Muscle of leg (tissue), 11 donors: ENCODE measurements around the gene WWOX. TPM values are rescaled to one million over a fixed set of nuclear protein-coding genes. Genes with fewer than 3 reads are reported as not detected.

Experiments
- DNase-seq: peaks from one replicate; pipeline ENCODE4 v3.0.0; 2013
- H3K27ac ChIP-seq: one replicate; pipeline ENCODE4 v1.5.1; 2013; ENCODE audit warnings: mild to moderate bottlenecking, low read length, control low read depth
- H3K27me3 ChIP-seq: one replicate; pipeline ENCODE4 v1.6.1; 2013; ENCODE audit warnings: low read length; ENCODE audit not compliant: control insufficient read depth, insufficient read depth
- H3K36me3 ChIP-seq: one replicate; pipeline ENCODE4 v1.6.1; 2013; ENCODE audit warnings: low read length; ENCODE audit not compliant: control insufficient read depth, insufficient read depth
- H3K4me1 ChIP-seq: one replicate; pipeline ENCODE4 v1.6.1; 2013; ENCODE audit warnings: low read length; ENCODE audit not compliant: control insufficient read depth, insufficient read depth
- H3K4me3 ChIP-seq: one replicate; pipeline ENCODE4 v1.5.1; 2013; ENCODE audit warnings: low read length, control low read depth
- H3K9me3 ChIP-seq: replicated peaks from 2 replicates; pipeline ENCODE4 v1.6.1; 2013; ENCODE audit warnings: low read depth, low read length; ENCODE audit not compliant: control insufficient read depth
- WGBS: methylation state at CpG from one replicate; pipeline ENCODE4 v1.1.5; 2013; ENCODE audit warnings: missing lambda C conversion rate; ENCODE audit not compliant: insufficient coverage; 5-methylcytosine and 5-hydroxymethylcytosine counted together
- polyA plus RNA-seq, 8 donors: library from polyadenylated mRNA; unstranded; fragments of 120-200 nt; gene quantifications; one replicate each; pipeline versions ENCODE4 v1.2.1 to v1.2.3, GENCODE V29; 2013; ENCODE audit warnings: inconsistent platforms in 1 of 8, low replicate concordance in 1 of 8; ENCODE audit not compliant: insufficient read length in 8 of 8, insufficient read depth in 1 of 8
- total RNA-seq: library from RNA; stranded (reverse); fragments of 120-200 nt; gene quantifications from one replicate; pipeline ENCODE4 v1.2.4, GENCODE V29; 2013

Gene WWOX
- total and polyA plus RNA-seq, 9 donors, result 8.1 to 15.8 (median 12.2) TPM

DNA sequence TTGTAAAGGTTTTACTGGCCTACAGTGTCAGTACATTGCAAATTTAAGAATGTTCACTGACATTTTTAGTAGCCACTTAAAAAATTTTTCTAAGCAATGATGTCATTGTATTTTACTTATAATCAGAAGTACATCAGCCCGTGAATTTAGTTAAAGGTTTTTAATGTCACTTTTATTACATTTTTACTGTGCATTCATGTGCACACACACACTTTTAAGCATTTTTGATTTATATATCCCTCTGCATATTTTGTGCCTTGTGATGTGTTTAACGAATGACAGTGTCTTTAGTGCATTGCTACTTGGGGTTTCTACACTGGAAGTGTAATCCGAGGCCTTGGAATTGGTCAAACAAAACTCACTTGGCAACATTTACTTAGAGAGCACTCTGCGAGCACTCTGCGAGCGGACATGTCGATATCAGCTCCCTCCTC is 190.4 kb downstream of the WWOX start:
- H3K4me3 ChIP-seq, result no peak overlapping the region
- H3K4me1 ChIP-seq, result peaks cover 6% of the 10 kb centered on the region

GRCh38 chr16:78290395-78290794 is 190.9 kb downstream of the WWOX start:
- DNase-seq, result no peak
- no CpG with 5 or more reads among the region's 6 CpGs for WGBS
- H3K4me1 ChIP-seq, result peaks cover 6% of the 10 kb centered on the region

More for the DNA sequence above, 190.4 kb downstream of the WWOX start:
- DNase-seq, result no peak
- no CpG with 5 or more reads among the region's 7 CpGs for WGBS
- H3K27ac ChIP-seq, result no peak overlapping the region
- no peaks in the 10 kb centered on the region for H3K27me3 ChIP-seq
- no peaks in the 10 kb centered on the region for H3K36me3 ChIP-seq
- H3K9me3 ChIP-seq, result no peaks in the 10 kb centered on the region

DNA sequence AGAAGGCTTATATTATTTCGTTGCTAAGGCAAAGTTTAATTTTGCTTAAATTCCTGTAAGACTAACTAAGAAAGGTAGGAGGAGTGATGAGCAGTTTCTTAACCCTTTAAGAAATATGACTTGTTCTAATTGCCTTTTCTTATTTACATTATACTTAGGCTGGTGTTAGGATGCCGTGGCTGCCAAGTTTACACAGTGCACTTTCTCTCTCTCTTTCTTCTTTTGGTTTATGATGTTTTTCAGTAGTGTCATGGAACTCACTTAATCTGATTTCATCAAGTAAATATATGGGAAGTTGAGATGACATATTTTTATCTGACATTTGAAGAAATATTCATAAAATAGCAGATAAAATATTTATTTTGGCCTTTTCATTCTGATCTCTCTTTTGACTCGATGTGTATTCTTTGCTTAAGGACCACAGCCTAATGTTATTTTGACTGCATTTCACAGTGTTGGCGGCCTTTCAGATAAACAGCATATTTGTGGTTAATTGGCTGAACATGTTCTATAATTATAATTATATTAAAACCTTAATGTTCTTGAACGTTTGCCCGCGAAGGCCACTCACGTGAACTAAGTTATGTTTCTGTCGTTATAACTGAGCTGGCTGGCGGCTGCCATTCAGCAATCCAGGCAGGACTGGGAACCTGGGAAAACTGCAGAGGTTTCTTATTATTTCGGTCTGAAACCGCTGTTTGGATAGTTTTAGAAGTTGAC is 191.6 kb downstream of the WWOX start:
- H3K4me3 ChIP-seq, result no peak overlapping the region
- DNase-seq, result no peak
- H3K9me3 ChIP-seq, result no peaks in the 10 kb centered on the region
- H3K27me3 ChIP-seq, result no peaks in the 10 kb centered on the region
- H3K27ac ChIP-seq, result no peak overlapping the region
- peaks cover 6% of the 10 kb centered on the region for H3K4me1 ChIP-seq
- no peaks in the 10 kb centered on the region for H3K36me3 ChIP-seq
- 85% methylated on average over 8 of the region's 12 CpGs for WGBS

More at GRCh38 chr16:78290395-78290794, 190.9 kb downstream of the WWOX start:
- Histone ChIP-seq H3K36me3 (no peaks in the 10 kb centered on the region), H3K27ac (no peak overlapping the region), H3K27me3 (no peaks in the 10 kb centered on the region), H3K9me3 (no peaks in the 10 kb centered on the region), H3K4me3 (no peak overlapping the region)

DNA sequence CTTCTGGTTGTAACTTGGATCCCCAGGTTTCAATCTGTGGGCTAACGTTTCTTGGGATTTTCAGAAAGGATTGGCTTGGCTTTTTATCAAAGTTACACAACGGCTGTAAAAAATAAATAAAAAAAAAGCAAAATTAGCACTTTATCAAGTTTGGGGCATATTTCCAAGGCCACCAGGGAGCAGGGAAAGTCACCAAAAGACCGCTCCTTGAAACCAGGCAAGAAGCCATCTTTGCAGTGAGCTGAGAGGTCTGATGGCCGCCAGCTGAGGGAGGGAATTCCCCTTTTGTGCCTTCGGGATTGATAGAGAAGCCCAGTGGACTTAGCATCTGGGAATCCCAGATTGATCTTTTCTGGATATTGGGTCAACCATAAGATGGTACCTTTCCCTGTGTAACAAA is 192.2 kb downstream of the WWOX start:
- 70% methylated on average over 2 of the region's 5 CpGs for WGBS

GRCh38 chr16:78292086-78292843 is 192.8 kb downstream of the WWOX start:
- Histone ChIP-seq H3K9me3 (no peaks in the 10 kb centered on the region), H3K27ac (no peak overlapping the region), H3K27me3 (no peaks in the 10 kb centered on the region), H3K4me1 (peaks cover 6% of the 10 kb centered on the region), H3K36me3 (no peaks in the 10 kb centered on the region), H3K4me3 (no peak overlapping the region)
- no peak for DNase-seq
- no CpG with 5 or more reads among the region's 4 CpGs for WGBS

More for the DNA sequence above, 192.2 kb downstream of the WWOX start:
- no peak for DNase-seq
- Histone ChIP-seq H3K4me3 (no peak overlapping the region), H3K36me3 (no peaks in the 10 kb centered on the region), H3K4me1 (peaks cover 6% of the 10 kb centered on the region), H3K27me3 (no peaks in the 10 kb centered on the region), H3K27ac (no peak overlapping the region), H3K9me3 (no peaks in the 10 kb centered on the region)

DNA sequence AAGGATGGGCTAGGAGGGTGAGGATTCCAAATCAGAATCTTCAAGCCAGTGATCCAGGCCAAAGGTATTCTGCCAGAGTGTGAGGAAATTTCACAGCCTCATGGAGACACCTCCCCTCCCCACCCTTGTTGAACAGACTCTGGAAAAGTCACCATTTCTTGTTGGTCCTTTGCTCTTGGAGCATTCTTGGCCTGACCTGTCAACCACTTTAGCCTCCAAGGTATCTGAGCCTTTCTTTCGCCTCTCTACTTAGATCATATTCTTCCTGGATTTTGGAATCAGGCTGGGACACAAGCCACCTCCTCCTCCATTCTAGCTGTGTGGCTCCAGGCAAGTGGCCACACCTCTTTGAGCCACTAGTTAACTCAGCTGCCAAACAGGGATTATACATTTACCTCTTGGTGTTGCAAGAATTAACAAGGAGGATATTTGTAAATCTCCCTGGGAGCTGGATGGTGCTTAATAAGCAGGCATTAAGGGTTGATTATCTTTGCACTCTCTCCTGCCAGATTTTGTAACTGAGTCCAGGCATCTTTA is 193.5 kb downstream of the WWOX start:
- Histone ChIP-seq H3K4me3 (no peak overlapping the region), H3K36me3 (no peaks in the 10 kb centered on the region), H3K27me3 (no peaks in the 10 kb centered on the region), H3K4me1 (peaks cover 6% of the 10 kb centered on the region), H3K27ac (no peak overlapping the region), H3K9me3 (no peaks in the 10 kb centered on the region)
- WGBS, result 63% methylated on average over 1 of the region's 1 CpG
- DNase-seq, result peak; percentile 31

GRCh38 chr16:78294538-78295225 is 195.2 kb downstream of the WWOX start:
- Histone ChIP-seq H3K4me3 (no peak overlapping the region), H3K27ac (no peak overlapping the region), H3K36me3 (no peaks in the 10 kb centered on the region), H3K4me1 (peaks cover 2% of the 10 kb centered on the region), H3K27me3 (peaks cover 2% of the 10 kb centered on the region), H3K9me3 (no peaks in the 10 kb centered on the region)
- 94% methylated on average over 3 of the region's 4 CpGs for WGBS
- DNase-seq, result no peak

- Histone ChIP-seq H3K27me3 (peaks cover 2% of the 10 kb centered on the region), H3K4me1 (peaks cover 2% of the 10 kb centered on the region), H3K9me3 (no peaks in the 10 kb centered on the region), H3K4me3 (no peak overlapping the region), H3K27ac (no peak overlapping the region), H3K36me3 (no peaks in the 10 kb centered on the region)
- no peak for DNase-seq
- 48% methylated on average over 4 of the region's 6 CpGs for WGBS
These were observed 197.7 kb downstream of the WWOX start for GRCh38 chr16:78297066-78297666.

GRCh38 chr16:78298986-78299385 is 199.5 kb downstream of the WWOX start:
- Histone ChIP-seq H3K36me3 (no peaks in the 10 kb centered on the region), H3K4me1 (no peaks in the 10 kb centered on the region), H3K27ac (no peak overlapping the region), H3K27me3 (peaks cover 2% of the 10 kb centered on the region), H3K9me3 (no peaks in the 10 kb centered on the region), H3K4me3 (no peak overlapping the region)
- DNase-seq, result no peak
- 100% methylated on average over 1 of the region's 6 CpGs for WGBS
